ENCODE measurements around the gene MAGI1.
"Not testable (repeated sequence)": the region's sequence is repeated elsewhere in the genome, so short reads cannot be mapped to it uniquely, and the experiment has no call there.

Gene MAGI1

GRCh38 chr3:66038726-66039589 lies at the start of gene MAGI1:
Gene MAGI1 (minus strand): TSS chr3:66038918. CDS start chr3:66038308, 610 bp downstream.
- DNase-seq: peak; percentile 53 to 76 (median 58)

DNA sequence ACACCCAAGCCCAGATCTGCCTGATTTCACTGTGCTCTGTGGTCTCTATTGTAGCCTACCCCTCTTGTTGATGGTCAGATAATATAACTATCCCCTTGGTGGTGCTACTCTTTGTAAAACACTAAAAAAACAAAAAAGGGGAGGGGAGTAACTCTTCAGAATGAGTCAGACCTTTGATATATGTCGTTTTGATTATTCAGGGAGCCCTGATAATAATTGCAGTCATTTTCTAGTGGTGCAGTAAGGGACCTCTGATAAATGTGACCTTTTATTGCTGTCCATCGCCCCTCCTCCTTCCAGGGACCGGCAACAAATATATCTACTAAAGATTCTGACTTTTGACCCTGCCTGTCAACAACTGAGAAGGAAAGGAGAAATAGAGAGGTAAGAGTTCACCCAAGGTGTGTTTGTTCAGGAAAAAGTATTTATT lies 45.1 kb upstream of the MAGI1 start:
- no peak for DNase-seq

DNA sequence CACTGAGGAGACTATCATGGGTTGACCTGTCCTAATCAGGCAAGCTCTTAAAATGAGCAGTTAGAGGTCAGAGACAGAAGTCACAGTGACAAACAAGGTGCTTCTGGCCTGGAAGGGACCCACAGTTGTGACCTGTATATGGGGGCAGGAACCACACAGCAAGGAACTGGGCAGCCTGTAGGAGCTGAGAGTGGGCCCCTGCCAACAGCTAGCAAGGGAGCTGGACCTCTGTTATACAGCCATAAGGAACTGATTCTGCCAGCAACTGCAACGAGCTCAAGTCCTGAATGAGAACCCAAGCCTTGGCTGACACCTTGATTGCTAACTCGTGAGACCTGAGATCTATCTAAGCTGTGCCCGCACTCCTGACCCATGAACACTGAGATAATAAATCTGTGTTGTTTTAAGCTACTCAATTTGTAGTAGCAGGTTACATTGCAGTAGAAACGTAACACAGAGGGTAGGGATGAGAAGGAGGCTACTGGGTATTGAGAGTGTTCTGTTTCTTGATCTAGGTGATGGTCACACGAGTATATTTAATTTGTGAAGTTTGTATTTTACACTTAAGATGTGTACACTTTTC lies 44.5 kb upstream of the MAGI1 start:
- no peak for DNase-seq

GRCh38 chr3:66082679-66083078 lies 44.0 kb upstream of the MAGI1 start:
- no peak for DNase-seq

- no peak for DNase-seq
These were observed 41.4 kb upstream of the MAGI1 start for GRCh38 chr3:66080167-66080566.

GRCh38 chr3:66077973-66078372 lies 39.3 kb upstream of the MAGI1 start:
- DNase-seq: no peak

- no peak for DNase-seq
These were observed 38.2 kb upstream of the MAGI1 start for GRCh38 chr3:66076861-66077470.

GRCh38 chr3:66075281-66075680 lies 36.6 kb upstream of the MAGI1 start:
- DNase-seq: no peak

GRCh38 chr3:66073464-66074141 lies 34.9 kb upstream of the MAGI1 start:
- no peak for DNase-seq

DNA sequence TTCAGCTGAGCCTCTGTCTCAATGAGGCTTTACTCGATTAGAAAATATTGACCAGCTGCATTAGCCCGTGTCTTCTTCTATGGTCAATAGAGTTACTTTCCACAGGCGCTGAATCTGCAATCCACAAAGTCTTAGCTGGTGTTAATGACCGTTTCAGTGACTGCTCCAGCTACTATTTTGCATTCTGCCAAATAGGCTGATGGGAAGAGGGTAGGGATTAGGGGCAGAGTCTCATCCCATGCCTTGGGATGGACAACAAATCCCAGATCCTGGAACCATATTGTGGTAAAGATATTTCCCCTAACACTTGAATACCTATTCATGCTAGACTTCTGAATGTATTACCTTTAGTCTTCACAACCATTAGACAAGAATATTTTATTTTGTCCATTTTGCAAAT lies 29.5 kb upstream of the MAGI1 start:
- DNase-seq: no peak

- DNase-seq: no peak
These were observed 28.4 kb upstream of the MAGI1 start for GRCh38 chr3:66066963-66067617.

DNA sequence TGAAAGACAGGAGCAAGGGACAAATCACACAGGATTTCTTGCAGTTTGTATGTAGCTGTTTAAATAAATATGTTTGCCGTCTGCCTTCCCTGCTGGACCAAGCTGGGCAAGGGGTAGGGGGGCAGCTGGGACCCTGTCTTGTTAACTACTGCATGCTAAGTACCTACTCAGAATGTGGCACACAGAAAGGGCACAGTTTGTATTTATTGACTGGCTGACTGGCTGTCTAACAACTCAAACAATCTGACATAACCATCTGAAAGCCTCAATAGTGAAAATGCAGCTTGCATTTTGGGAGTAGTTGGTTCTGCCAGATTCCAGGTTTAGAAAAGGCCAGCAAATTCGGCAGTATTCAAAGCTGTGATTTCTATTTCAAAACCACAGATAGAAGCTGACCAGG lies 16.6 kb upstream of the MAGI1 start:
- no peak for DNase-seq

DNA sequence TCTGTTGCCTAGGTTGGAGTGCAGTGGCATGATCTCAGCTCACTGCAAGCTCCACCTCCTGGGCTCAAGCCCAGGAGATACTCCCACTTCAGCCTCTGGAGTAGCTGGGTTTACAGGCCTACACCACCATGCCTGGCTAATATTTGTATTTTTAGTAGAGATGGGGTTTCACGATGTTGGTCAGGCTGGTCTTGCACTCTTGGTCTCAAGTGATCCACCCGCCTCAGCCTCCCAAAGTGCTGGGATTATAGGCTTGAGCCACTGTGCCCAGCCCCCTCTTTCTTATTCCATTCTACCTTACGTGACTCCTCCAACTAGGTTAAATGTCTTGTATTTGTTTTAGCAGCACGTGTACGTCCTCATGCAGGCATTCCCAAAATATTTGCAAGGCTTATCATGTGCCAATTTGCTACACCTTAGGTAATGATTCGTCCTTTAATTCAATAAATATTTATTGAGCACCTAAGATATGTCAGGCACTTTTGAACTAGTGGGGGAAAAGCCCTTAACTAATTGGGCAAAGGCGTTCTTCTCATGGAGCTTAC lies 14.9 kb upstream of the MAGI1 start:
- DNase-seq: no peak

GRCh38 chr3:66052721-66053549 lies 14.2 kb upstream of the MAGI1 start:
- no peak for DNase-seq

- DNase-seq: no peak
These were observed 12.1 kb upstream of the MAGI1 start for GRCh38 chr3:66050821-66051220.

- DNase-seq: no peak
These were observed 9.3 kb upstream of the MAGI1 start for GRCh38 chr3:66048051-66048395.

GRCh38 chr3:66047311-66048050 lies 8.8 kb upstream of the MAGI1 start:
- no peak for DNase-seq

DNA sequence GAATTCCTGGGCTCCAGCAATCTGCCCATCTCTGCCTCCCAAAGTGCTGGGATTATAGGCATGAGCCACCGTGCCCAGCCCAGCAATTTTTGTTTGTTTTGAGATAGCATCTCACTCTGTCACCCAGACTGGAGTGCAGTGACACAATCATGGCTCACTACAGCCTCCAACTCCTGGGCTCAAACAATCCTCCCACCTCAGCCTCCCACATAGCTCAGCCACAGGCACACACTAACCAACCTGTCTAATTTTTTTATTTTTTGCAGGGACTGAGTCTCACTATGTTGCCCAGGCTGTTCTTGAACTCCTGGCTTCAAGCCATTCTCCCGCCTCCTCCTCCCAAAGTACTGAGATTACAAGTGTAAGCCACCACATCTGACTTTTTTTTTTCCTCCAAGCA lies 7.6 kb upstream of the MAGI1 start:
- not testable (repeated sequence) for DNase-seq

- no peak for DNase-seq
These were observed 3.1 kb upstream of the MAGI1 start for GRCh38 chr3:66041828-66042227.

- no peak for DNase-seq
These were observed 2.4 kb upstream of the MAGI1 start for GRCh38 chr3:66041116-66041515.

- no peak for DNase-seq
These were observed 821 bp upstream of the MAGI1 start for GRCh38 chr3:66039590-66039887.
